Esophagus squamous epithelium (tissue), 4 donors: ENCODE data around the gene WASHC1.
"Not testable (repeated sequence)": the region's sequence is repeated elsewhere in the genome, so short reads cannot be mapped to it uniquely, and the experiment has no call there.

Experiments
- POLR2A ChIP-seq, 4 donors: fragments of 450-650 bp; IDR thresholded peaks; one replicate each; pipeline ENCODE4 v1.6.1; 2017; ENCODE audit warnings: antibody characterized with exemption in 4 of 4, mild to moderate bottlenecking in 4 of 4, moderate library complexity in 3 of 4
- TF ChIP-seq, protein P1 (sequence below), 6 experiments: fragments of 450-650 bp in 4 of 6; fragments of 200-600 bp in 2 of 6; sonication (generic) in 2 of 6; IDR thresholded peaks; one replicate each; pipeline ENCODE4 v1.5.1; 2016 to 2019; ENCODE audit warnings: antibody characterized with exemption in 6 of 6, mild to moderate bottlenecking in 4 of 6, moderate library complexity in 4 of 6

DNA sequence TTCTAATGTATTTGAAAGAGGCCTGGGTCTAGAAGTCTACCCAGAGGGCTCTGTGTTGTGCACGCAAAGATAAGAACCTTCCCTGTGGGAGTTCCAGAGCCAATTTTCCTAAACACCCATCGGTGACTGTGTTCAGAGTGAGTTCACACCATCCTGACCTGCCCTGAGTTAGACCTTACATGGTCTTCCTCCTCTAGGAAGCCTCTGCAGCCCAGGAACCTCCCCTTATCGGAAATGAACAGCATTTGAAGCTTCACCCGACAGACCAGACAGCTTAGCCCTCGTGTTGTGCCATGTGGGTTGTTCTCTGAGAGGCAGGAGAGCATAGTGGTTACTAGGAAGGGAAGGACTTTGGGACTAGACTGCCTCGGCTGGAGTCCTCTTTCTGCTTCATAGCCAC, 3.1 kb upstream of the WASHC1 start:
- not testable (repeated sequence) for TF ChIP-seq POLR2A (IDR thresholded peaks at IDR 0.05)
- TF ChIP-seq, protein P1, sequence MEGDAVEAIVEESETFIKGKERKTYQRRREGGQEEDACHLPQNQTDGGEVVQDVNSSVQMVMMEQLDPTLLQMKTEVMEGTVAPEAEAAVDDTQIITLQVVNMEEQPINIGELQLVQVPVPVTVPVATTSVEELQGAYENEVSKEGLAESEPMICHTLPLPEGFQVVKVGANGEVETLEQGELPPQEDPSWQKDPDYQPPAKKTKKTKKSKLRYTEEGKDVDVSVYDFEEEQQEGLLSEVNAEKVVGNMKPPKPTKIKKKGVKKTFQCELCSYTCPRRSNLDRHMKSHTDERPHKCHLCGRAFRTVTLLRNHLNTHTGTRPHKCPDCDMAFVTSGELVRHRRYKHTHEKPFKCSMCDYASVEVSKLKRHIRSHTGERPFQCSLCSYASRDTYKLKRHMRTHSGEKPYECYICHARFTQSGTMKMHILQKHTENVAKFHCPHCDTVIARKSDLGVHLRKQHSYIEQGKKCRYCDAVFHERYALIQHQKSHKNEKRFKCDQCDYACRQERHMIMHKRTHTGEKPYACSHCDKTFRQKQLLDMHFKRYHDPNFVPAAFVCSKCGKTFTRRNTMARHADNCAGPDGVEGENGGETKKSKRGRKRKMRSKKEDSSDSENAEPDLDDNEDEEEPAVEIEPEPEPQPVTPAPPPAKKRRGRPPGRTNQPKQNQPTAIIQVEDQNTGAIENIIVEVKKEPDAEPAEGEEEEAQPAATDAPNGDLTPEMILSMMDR (IDR thresholded peaks at IDR 0.05) = not testable (repeated sequence)
